OCI-LY1 (cell line): ENCODE measurements around the gene RASAL2.

Experiments used
- H2AFZ ChIP-seq: fragments of 200-600 bp; sonication (generic), shearing (Covaris generic); 2 replicates; pipeline ENCODE4 v1.6.0; 2014; ENCODE audit warnings: antibody characterized with exemption, mild to moderate bottlenecking, low read length
- H3F3A ChIP-seq: fragments of 200-600 bp; sonication (generic), shearing (Covaris generic); 2 replicates; pipeline ENCODE4 v1.6.0; 2014; ENCODE audit warnings: mild to moderate bottlenecking, antibody characterized with exemption, low read length, moderate library complexity; ENCODE audit not compliant: insufficient read depth
- H3K27ac ChIP-seq: fragments of 200-600 bp; sonication (generic); 2 replicates; pipeline ENCODE4 v1.5.1; 2014; ENCODE audit warnings: low read length, mixed run types, mild to moderate bottlenecking, low read depth; ENCODE audit not compliant: poor library complexity, severe bottlenecking
- H3K27me3 ChIP-seq: fragments of 200-600 bp; sonication (generic); 2 replicates; pipeline ENCODE4 v1.6.0; 2014; ENCODE audit warnings: antibody characterized with exemption, mild to moderate bottlenecking, low read length, moderate library complexity; ENCODE audit not compliant: insufficient read depth
- H3K36me3 ChIP-seq: fragments of 200-600 bp; sonication (generic); 2 replicates; pipeline ENCODE4 v1.6.1; 2014; ENCODE audit warnings: mild to moderate bottlenecking, antibody characterized with exemption, low read length, moderate library complexity, mixed read lengths; ENCODE audit not compliant: insufficient read depth
- H3K4me1 ChIP-seq: fragments of 200-600 bp; sonication (generic); 2 replicates; pipeline ENCODE4 v1.5.1; 2014; ENCODE audit warnings: mild to moderate bottlenecking, low read length, moderate library complexity; ENCODE audit not compliant: insufficient read depth, severe bottlenecking
- H3K4me2 ChIP-seq: fragments of 200-600 bp; sonication (generic), shearing (Covaris generic); 2 replicates; pipeline ENCODE4 v1.6.1; 2014; ENCODE audit warnings: low read length
- H3K4me3 ChIP-seq: fragments of 200-600 bp; sonication (generic); 2 replicates; pipeline ENCODE4 v1.5.1; 2014; ENCODE audit warnings: low read length, low read depth, mild to moderate bottlenecking, mixed read lengths; ENCODE audit not compliant: poor library complexity, severe bottlenecking
- H3K79me2 ChIP-seq: fragments of 200-600 bp; shearing (Covaris generic); 2 replicates; pipeline ENCODE4 v1.6.1; 2016; ENCODE audit warnings: mixed run types, low read length, mixed read lengths; ENCODE audit not compliant: insufficient read depth
- H3K9ac ChIP-seq: fragments of 200-600 bp; sonication (generic), shearing (Covaris generic); 2 replicates; pipeline ENCODE4 v1.6.1; 2014; ENCODE audit warnings: mild to moderate bottlenecking, low read length, mixed read lengths
- H3K9me2 ChIP-seq: fragments of 200-600 bp; sonication (generic), shearing (Covaris generic); 2 replicates; pipeline ENCODE4 v1.6.1; 2014; ENCODE audit warnings: low read depth, mild to moderate bottlenecking, low read length, mixed read lengths
- H3K9me3 ChIP-seq: fragments of 200-600 bp; shearing (Covaris generic); 2 replicates; pipeline ENCODE4 v1.6.1; 2014; ENCODE audit warnings: low read length, mixed read lengths
- H4K20me1 ChIP-seq: fragments of 200-600 bp; sonication (generic), shearing (Covaris generic); 2 replicates; pipeline ENCODE4 v1.6.0; 2016; ENCODE audit warnings: mild to moderate bottlenecking, low read length; ENCODE audit not compliant: insufficient read depth
- EZH2 ChIP-seq: fragments of 200-600 bp; sonication (generic), shearing (Covaris generic); IDR thresholded peaks from 2 replicates; pipeline ENCODE4 v1.8.0; 2017; ENCODE audit warnings: borderline replicate concordance, mixed run types, mild to moderate bottlenecking, antibody characterized with exemption, low read length, moderate library complexity, mixed read lengths
- TF ChIP-seq, protein P1 (sequence below): fragments of 200-600 bp; sonication (generic), shearing (Covaris generic); IDR thresholded peaks from 2 replicates; pipeline ENCODE4 v1.5.1; 2017; ENCODE audit warnings: mild to moderate bottlenecking, antibody characterized with exemption, low read length, moderate library complexity, mixed read lengths

The RASAL2 gene

DNA sequence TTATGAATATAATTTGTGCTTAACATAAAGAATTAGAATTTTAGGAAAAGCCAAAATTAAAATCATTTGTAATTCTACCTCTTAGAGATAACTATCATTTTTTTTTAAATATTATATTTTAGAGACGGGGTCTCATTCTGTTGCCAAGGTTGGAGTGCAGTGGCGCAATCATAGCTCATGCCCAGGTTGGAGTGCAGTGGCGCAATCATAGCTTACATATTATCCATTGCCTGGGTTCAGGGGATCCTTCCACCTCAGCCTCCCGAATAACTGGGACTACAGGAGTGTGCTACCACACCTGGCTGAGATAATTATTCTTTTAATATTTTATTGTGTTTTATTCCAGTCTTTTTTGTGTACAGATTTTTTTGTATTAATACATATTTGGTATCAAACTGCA, 8.3 kb downstream of the RASAL2 start:
- no peak overlapping the region for H2AFZ ChIP-seq

GRCh38 chr1:178107823-178108222, 13.9 kb downstream of the RASAL2 start:
- Histone ChIP-seq H3K4me3 (no peak overlapping the region), H3K27me3 (no peaks in the 10 kb centered on the region), H3F3A (no peaks in the 10 kb centered on the region), H3K9ac (no peak overlapping the region), H4K20me1 (no peaks in the 10 kb centered on the region), H3K27ac (no peak overlapping the region), H3K36me3 (no peaks in the 10 kb centered on the region), H3K9me2 (no peaks in the 10 kb centered on the region), H3K79me2 (no peaks in the 10 kb centered on the region), H3K9me3 (no peaks in the 10 kb centered on the region), H3K4me2 (no peak overlapping the region), H2AFZ (no peak overlapping the region), H3K4me1 (no peaks in the 10 kb centered on the region)
- TF ChIP-seq, protein P1, sequence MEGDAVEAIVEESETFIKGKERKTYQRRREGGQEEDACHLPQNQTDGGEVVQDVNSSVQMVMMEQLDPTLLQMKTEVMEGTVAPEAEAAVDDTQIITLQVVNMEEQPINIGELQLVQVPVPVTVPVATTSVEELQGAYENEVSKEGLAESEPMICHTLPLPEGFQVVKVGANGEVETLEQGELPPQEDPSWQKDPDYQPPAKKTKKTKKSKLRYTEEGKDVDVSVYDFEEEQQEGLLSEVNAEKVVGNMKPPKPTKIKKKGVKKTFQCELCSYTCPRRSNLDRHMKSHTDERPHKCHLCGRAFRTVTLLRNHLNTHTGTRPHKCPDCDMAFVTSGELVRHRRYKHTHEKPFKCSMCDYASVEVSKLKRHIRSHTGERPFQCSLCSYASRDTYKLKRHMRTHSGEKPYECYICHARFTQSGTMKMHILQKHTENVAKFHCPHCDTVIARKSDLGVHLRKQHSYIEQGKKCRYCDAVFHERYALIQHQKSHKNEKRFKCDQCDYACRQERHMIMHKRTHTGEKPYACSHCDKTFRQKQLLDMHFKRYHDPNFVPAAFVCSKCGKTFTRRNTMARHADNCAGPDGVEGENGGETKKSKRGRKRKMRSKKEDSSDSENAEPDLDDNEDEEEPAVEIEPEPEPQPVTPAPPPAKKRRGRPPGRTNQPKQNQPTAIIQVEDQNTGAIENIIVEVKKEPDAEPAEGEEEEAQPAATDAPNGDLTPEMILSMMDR: no peak
- TF ChIP-seq EZH2: no peak

More for the DNA sequence above, 8.3 kb downstream of the RASAL2 start:
- H3K9me2 ChIP-seq: no peaks in the 10 kb centered on the region
- no peak overlapping the region for H3K4me3 ChIP-seq
- H3K9ac ChIP-seq: no peak overlapping the region
- no peaks in the 10 kb centered on the region for H3F3A ChIP-seq
- H4K20me1 ChIP-seq: no peaks in the 10 kb centered on the region
- H3K4me1 ChIP-seq: no peaks in the 10 kb centered on the region
- H3K27me3 ChIP-seq: no peaks in the 10 kb centered on the region
- no peaks in the 10 kb centered on the region for H3K79me2 ChIP-seq
- no peak overlapping the region for H3K4me2 ChIP-seq
- TF ChIP-seq EZH2: no peak
- TF ChIP-seq, protein P1: no peak
- no peaks in the 10 kb centered on the region for H3K36me3 ChIP-seq
- no peaks in the 10 kb centered on the region for H3K9me3 ChIP-seq
- H3K27ac ChIP-seq: no peak overlapping the region

DNA sequence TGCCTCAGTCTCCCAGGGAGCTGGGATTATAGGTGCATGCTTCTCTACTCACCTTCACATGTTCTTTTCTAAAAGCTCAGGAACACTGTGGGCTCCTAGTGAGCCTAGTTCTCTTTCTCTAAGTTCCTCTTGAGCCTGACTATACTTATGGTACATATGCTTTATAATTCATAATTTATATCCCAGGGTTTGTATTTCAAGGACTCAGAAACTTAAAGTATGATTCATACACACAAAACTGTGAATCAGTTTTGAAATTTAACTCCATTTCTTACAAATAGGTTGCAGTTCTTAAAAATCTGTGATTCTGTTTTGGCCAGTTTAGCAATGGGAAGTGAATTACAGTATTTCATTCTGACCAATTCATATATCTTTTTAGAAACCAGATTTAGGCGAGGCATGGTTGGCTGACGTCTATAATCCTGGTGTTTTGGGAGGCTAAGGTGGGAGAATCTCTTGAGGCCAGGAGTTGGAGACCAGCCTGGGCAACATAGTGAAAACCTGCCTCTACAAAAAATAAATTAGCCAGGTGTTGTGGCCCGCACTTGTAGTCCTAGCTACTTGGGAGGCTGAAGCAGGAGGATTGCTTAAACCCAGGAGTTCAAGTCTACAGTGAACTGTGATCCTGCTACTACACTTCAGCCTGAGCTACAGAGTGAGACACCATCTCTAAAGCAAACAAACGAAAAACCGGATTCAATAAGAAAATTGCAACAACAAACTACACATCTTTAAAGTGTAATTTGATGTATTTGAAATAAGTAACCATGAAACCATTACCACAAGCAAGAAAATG, 15.6 kb downstream of the RASAL2 start:
- no peaks in the 10 kb centered on the region for H3F3A ChIP-seq
- no peak overlapping the region for H3K27ac ChIP-seq
- H3K4me2 ChIP-seq: no peak overlapping the region
- no peaks in the 10 kb centered on the region for H3K9me3 ChIP-seq
- H3K27me3 ChIP-seq: no peaks in the 10 kb centered on the region
- TF ChIP-seq EZH2: no peak
- TF ChIP-seq, protein P1: no peak
- no peaks in the 10 kb centered on the region for H3K36me3 ChIP-seq
- no peak overlapping the region for H3K9ac ChIP-seq
- H2AFZ ChIP-seq: no peak overlapping the region
- H4K20me1 ChIP-seq: no peaks in the 10 kb centered on the region
- H3K9me2 ChIP-seq: no peaks in the 10 kb centered on the region
- no peaks in the 10 kb centered on the region for H3K79me2 ChIP-seq
- H3K4me1 ChIP-seq: no peaks in the 10 kb centered on the region
- no peak overlapping the region for H3K4me3 ChIP-seq
